ENCODE results near the gene CFAP99.

Gene CFAP99

DNA sequence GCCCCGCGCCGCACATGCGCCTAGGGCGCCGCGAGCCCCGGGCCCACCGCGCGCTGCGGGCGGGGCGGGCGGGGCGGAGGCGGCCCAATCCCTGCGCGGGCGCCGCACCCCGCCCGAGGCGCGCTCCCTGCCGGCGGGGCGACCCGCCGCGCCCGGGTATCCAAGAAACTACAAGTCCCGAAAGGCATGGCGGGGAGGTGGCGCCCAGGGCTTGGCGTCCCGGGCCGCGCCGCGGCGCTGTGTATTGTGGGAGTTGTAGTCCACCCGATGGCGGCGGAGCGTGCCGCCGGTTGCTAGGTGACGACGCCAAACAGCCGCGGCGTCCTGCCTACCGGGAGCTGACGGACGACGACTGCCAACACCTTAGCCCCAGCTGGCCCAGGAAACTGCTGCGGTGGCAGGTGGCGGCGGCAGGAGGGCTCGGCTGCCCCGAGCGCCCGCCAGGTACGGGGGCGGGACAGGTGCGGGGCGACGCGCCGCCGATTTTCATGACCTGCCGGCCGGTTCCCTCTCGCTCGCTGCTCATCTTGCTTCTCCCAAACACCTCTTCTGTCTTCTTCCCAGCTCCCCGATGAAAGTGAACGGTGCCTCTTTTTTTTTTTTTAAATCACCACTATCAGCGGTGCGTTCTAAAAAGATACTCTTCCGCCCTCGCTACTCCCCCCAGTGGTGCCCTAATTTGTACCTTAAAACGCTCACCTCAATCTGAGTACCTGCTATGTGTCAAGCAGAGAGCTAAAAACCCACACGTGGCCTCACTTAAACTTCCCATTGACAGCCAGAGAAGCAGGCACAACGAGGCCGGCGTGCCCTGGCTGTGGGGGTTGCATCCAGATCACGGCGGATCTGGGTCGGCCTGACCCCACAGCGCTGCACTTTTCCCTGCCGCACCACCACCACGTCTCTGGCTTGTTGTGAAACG is at the start of gene CFAP99:
Gene CFAP99, plus strand, starts transcription at position 306 of the 922 bp plus-strand sequence.
- H3K4me3 ChIP-seq (ENCODE audit: low read depth, low read length), result peak within 1 kb of the TSS; percentile 68
- TF ChIP-seq, protein P1, sequence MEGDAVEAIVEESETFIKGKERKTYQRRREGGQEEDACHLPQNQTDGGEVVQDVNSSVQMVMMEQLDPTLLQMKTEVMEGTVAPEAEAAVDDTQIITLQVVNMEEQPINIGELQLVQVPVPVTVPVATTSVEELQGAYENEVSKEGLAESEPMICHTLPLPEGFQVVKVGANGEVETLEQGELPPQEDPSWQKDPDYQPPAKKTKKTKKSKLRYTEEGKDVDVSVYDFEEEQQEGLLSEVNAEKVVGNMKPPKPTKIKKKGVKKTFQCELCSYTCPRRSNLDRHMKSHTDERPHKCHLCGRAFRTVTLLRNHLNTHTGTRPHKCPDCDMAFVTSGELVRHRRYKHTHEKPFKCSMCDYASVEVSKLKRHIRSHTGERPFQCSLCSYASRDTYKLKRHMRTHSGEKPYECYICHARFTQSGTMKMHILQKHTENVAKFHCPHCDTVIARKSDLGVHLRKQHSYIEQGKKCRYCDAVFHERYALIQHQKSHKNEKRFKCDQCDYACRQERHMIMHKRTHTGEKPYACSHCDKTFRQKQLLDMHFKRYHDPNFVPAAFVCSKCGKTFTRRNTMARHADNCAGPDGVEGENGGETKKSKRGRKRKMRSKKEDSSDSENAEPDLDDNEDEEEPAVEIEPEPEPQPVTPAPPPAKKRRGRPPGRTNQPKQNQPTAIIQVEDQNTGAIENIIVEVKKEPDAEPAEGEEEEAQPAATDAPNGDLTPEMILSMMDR (IDR thresholded peaks at IDR 0.05; ENCODE audit: low read depth, low read length), result no peak

DNA sequence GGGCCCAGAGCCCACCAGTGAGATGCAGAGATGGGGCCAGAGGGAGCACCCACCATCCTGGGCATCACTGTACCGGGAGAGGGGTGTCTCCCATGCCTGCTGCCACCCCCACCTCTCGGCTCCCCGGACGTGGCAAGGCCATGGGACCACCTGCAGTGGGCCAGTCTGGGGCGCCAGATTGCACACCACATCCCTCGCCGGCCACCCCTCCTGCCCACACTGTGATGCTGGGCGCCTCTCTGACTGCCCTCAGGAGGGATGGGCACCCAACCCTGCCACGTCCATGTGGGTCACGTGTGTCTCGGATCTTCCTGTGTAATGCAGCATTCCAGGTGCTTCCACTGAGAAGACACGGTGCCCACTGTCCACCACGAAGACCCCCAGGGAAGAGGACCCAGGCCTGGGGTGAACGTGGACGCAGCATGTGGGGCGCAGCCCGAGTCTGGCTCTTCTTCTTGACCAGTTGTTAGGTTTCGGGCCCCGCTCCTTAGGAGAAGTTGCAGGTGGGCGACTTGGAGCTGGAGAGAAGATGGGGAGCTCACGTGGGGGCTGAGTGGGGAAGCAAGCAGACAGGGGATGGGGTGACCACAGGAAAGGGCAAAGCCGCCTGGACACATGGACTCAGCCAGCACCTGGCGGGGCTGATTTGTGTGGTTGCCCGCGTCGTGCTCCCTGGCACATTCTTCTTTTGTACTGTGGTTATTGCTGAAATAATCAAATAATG is 48.0 kb upstream of the CFAP99 start:
- TF ChIP-seq, protein P1 (IDR thresholded peaks at IDR 0.05; ENCODE audit: low read depth, low read length), result no peak
- no peak overlapping the region for H3K4me3 ChIP-seq (ENCODE audit: low read depth, low read length)

DNA sequence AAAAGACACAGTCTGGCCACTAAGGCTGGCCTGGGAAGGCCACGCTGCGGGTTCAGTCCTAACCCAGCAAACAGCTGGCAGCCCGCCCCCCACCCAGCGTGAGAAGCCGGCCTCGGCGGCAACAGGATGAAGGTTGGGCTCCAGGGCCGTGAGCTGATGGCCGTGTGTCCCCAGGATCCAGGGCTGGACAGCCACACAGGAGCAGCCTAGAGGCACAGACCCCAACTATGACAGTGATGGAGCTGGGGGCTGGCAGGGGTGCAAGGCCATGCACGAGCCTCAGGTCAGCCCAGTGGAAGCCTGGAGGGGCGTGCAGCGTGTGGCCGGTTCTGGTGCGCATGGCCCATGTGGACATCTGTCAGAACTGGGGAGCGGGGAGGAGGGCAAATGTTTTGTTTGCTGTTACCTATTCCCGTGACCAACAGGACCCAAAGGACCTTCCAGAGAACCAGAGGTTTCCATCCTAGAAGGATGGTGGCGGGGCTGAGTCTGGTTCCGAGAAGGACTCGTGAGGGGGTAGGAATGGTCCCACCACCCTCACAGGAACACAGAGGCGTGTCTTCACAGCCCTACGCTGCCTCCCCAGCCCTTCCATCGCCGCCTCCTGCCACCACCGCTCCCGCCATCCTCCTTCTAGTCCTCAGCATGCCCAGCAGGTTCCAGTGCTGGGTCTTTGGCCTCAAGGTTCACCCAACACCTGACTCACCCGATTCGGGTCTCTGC is 46.8 kb upstream of the CFAP99 start:
- TF ChIP-seq, protein P1 (IDR thresholded peaks at IDR 0.05; ENCODE audit: low read depth, low read length), result no peak
- H3K4me3 ChIP-seq (ENCODE audit: low read depth, low read length), result no peak overlapping the region

DNA sequence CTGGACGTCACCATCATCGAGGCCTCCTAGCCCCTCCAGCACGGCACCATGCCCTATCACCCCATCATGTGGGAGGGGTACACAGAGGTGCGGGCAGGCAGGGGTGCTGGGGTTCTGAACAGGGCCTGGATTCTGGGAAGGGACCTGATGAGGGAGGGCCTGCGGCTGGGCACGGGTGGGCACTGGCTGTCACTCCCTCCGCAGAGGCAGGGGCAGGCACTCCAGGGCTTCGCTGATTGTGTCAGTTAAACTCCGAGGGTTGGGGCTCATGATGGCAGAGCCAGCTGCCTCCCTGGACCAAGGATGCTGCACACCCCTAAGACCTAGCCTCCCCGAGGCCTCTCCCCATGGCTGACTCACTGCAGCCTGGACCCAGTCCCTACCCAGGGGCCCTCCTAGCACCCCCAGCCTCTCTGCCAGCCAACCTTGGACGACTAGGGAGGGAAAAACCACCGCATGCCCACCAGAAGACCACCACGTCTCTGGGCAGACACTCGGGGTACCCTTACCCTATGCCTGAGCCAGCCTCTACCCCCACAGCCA is 46.2 kb upstream of the CFAP99 start:
- TF ChIP-seq, protein P1 (IDR thresholded peaks at IDR 0.05; ENCODE audit: low read depth, low read length), result no peak
- H3K4me3 ChIP-seq (ENCODE audit: low read depth, low read length), result no peak overlapping the region

DNA sequence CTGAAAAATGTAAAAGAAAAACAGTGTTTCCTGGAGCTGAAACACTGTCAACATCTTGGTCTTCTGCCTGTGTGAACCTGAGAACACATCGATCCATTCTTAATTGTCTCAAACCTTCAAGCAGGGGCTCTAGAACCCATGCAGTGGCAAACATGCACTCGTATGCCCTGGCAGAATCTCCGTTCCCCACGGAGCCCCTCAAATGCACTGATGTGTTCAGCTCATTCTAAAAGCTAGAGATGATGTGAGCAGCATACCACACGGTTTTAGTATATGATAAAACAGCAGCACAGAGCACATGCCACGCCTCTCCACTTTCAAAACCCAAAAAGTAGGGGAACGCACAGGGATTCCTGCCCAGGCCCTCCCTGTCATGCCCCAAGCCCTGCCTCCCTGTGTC is 45.2 kb upstream of the CFAP99 start:
- TF ChIP-seq, protein P1 (IDR thresholded peaks at IDR 0.05; ENCODE audit: low read depth, low read length), result no peak
- no peak overlapping the region for H3K4me3 ChIP-seq (ENCODE audit: low read depth, low read length)

DNA sequence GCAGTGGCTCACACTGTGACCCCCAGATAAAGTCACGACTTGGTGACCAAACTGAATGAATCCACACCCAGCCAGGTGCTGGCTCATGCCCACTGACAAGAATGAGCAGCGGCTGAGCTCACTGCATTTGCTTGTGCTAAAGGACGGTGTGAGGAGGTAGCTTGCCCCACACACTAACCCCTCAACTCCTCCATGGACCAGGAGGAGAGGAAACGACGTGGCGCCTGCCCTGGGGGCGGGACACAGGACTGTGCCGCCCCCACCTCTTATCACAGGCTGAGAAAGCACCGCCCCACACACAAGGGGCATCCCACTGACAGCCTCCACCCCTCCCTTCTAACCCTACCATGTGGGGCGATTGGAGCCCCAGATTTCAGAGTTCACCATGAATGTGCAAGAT is 43.3 kb upstream of the CFAP99 start:
- TF ChIP-seq, protein P1 (IDR thresholded peaks at IDR 0.05; ENCODE audit: low read depth, low read length), result no peak
- H3K4me3 ChIP-seq (ENCODE audit: low read depth, low read length), result no peak overlapping the region
